SK-N-SH treated with all-trans-retinoic acid at 6 μM for 48 hours (cell line): ENCODE results near the gene ATP6V0C.
"Not testable (repeated sequence)": the region's sequence is repeated elsewhere in the genome, so short reads cannot be mapped to it uniquely, and the experiment has no call there.

Experiments used
- ARNTL ChIP-seq: fragments of 450-650 bp; formaldehyde crosslinking; IDR thresholded peaks from 2 replicates; pipeline ENCODE4 v1.5.0; 2020; ENCODE audit warnings: low read depth, mild to moderate bottlenecking, moderate library complexity, borderline replicate concordance
- CSRNP3 ChIP-seq: fragments of 250-450 bp; sonication (Bioruptor Pico); IDR thresholded peaks from 2 replicates; pipeline ENCODE4 v1.5.1; 2021; ENCODE audit warnings: mild to moderate bottlenecking, moderate library complexity
- ESRRG ChIP-seq: fragments of 250-450 bp; sonication (Bioruptor Pico); IDR thresholded peaks from 2 replicates; pipeline ENCODE4 v1.6.1; 2021; ENCODE audit warnings: mild to moderate bottlenecking
- GLIS3 ChIP-seq: fragments of 250-450 bp; sonication (Bioruptor Pico); IDR thresholded peaks from 2 replicates; pipeline ENCODE4 v1.5.0; 2020; ENCODE audit warnings: mild to moderate bottlenecking, moderate library complexity
- PATZ1 ChIP-seq: fragments of 250-450 bp; sonication (Bioruptor Pico); IDR thresholded peaks from 2 replicates; pipeline ENCODE4 v1.8.0; 2020; ENCODE audit warnings: mild to moderate bottlenecking, moderate library complexity, borderline replicate concordance
- POU6F1 ChIP-seq: fragments of 250-450 bp; sonication (Bioruptor Pico); IDR thresholded peaks from 2 replicates; pipeline ENCODE4 v1.8.0; 2021; ENCODE audit warnings: low read depth, mild to moderate bottlenecking, moderate library complexity, borderline replicate concordance
- RARB ChIP-seq: fragments of 250-450 bp; sonication (Bioruptor Pico); IDR thresholded peaks from 2 replicates; pipeline ENCODE4 v1.8.0; 2021; ENCODE audit warnings: mild to moderate bottlenecking, moderate library complexity
- TSHZ2 ChIP-seq: fragments of 250-450 bp; sonication (Bioruptor Pico); IDR thresholded peaks from 2 replicates; pipeline ENCODE4 v1.5.0; 2020; ENCODE audit warnings: mild to moderate bottlenecking, moderate library complexity
- ZFP3 ChIP-seq: fragments of 250-450 bp; sonication (Bioruptor Pico); IDR thresholded peaks from 2 replicates; pipeline ENCODE4 v1.5.0; 2020; ENCODE audit warnings: mild to moderate bottlenecking, moderate library complexity
- ZNF70 ChIP-seq: fragments of 450-650 bp; formaldehyde crosslinking; IDR thresholded peaks from 2 replicates; pipeline ENCODE4 v1.5.0; 2020; ENCODE audit warnings: mild to moderate bottlenecking, moderate library complexity

GRCh38 chr16:2533142-2533755 lies 19.5 kb downstream of the ATP6V0C start:
- TF ChIP-seq ESRRG (CRISPR knock-in tag); TSHZ2 (CRISPR knock-in tag); ARNTL (CRISPR knock-in tag); ZFP3; PATZ1 (CRISPR knock-in tag); ZNF70 (CRISPR knock-in tag); GLIS3; CSRNP3 (CRISPR knock-in tag); POU6F1 (CRISPR knock-in tag); RARB (CRISPR knock-in tag): not testable (repeated sequence)
